ENCODE results near the gene FRMD1. TPM values are rescaled to one million over a fixed set of nuclear protein-coding genes. Genes with fewer than 3 reads are reported as not detected.

The FRMD1 gene
- total RNA-seq, 1 donor from 2014 or later, result not detected

GRCh38 chr6:168103050-168103830 lies 24.2 kb upstream of the FRMD1 start:
- Mint-ChIP-seq H3K4me3 (ENCODE audit: unreplicated experiment) (no peak overlapping the region), H3K9me3 (ENCODE audit: unreplicated experiment) (peaks cover 5% of the 10 kb centered on the region), H3K4me1 (ENCODE audit: low read depth, unreplicated experiment) (peaks cover 7% of the 10 kb centered on the region), H3K36me3 (ENCODE audit: low read depth, unreplicated experiment) (no peaks in the 10 kb centered on the region), H3K27me3 (ENCODE audit: low read depth, unreplicated experiment) (peaks cover 62% of the 10 kb centered on the region), H3K27ac (ENCODE audit: unreplicated experiment) (no peak overlapping the region)
- no peak overlapping the region for H2AFZ ChIP-seq (ENCODE audit: low read depth, low read length)
- no peaks in the 10 kb centered on the region for H3K79me2 ChIP-seq (ENCODE audit: insufficient read depth, low read length)
- no peak overlapping the region for H3K27ac ChIP-seq (ENCODE audit: low read depth, low read length)
- no peaks in the 10 kb centered on the region for H3K9me3 ChIP-seq (ENCODE audit: insufficient read depth, low read depth, low read length)
- TF ChIP-seq EZH2 (IDR thresholded peaks at IDR 0.05; ENCODE audit: insufficient read depth, low read length) (no peak), CTCF (IDR thresholded peaks at IDR 0.05; ENCODE audit: insufficient read depth, low read depth, low read length) (no peak)
- H4K20me1 ChIP-seq (ENCODE audit: insufficient read depth, low read length), result no peaks in the 10 kb centered on the region
- H3K9ac ChIP-seq (ENCODE audit: low read length), result no peak overlapping the region
- peaks cover 6% of the 10 kb centered on the region for H3K4me1 ChIP-seq (ENCODE audit: insufficient read depth, low read length)
- H3K36me3 ChIP-seq (ENCODE audit: insufficient read depth, low read length), result no peaks in the 10 kb centered on the region
- H3K4me3 ChIP-seq (ENCODE audit: insufficient read depth, low read depth, low read length), result no peak overlapping the region
- H3K27me3 ChIP-seq (ENCODE audit: insufficient read depth, low read length), result peaks cover 23% of the 10 kb centered on the region
- DNase-seq (ENCODE audit: low read depth), result no peak
- FAIRE-seq, result no peak
- no peak overlapping the region for H3K4me2 ChIP-seq (ENCODE audit: low read length)

- FAIRE-seq (no peak), DNase-seq (ENCODE audit: low read depth) (no peak)
- Mint-ChIP-seq H3K27ac (ENCODE audit: unreplicated experiment) (no peak overlapping the region), H3K4me3 (ENCODE audit: unreplicated experiment) (no peak overlapping the region), H3K36me3 (ENCODE audit: low read depth, unreplicated experiment) (no peaks in the 10 kb centered on the region), H3K27me3 (ENCODE audit: low read depth, unreplicated experiment) (peaks cover 66% of the 10 kb centered on the region), H3K4me1 (ENCODE audit: low read depth, unreplicated experiment) (peaks cover 7% of the 10 kb centered on the region), H3K9me3 (ENCODE audit: unreplicated experiment) (peaks cover 5% of the 10 kb centered on the region)
- Histone ChIP-seq H3K4me2 (ENCODE audit: low read length) (no peak overlapping the region), H3K9ac (ENCODE audit: low read length) (no peak overlapping the region), H3K79me2 (ENCODE audit: insufficient read depth, low read length) (no peaks in the 10 kb centered on the region), H3K4me1 (ENCODE audit: insufficient read depth, low read length) (peaks cover 6% of the 10 kb centered on the region), H3K4me3 (ENCODE audit: insufficient read depth, low read depth, low read length) (no peak overlapping the region), H2AFZ (ENCODE audit: low read depth, low read length) (no peak overlapping the region), H3K27me3 (ENCODE audit: insufficient read depth, low read length) (peaks cover 25% of the 10 kb centered on the region), H3K36me3 (ENCODE audit: insufficient read depth, low read length) (no peaks in the 10 kb centered on the region), H4K20me1 (ENCODE audit: insufficient read depth, low read length) (no peaks in the 10 kb centered on the region), H3K27ac (ENCODE audit: low read depth, low read length) (no peak overlapping the region), H3K9me3 (ENCODE audit: insufficient read depth, low read depth, low read length) (no peaks in the 10 kb centered on the region)
- TF ChIP-seq CTCF (IDR thresholded peaks at IDR 0.05; ENCODE audit: insufficient read depth, low read depth, low read length) (no peak), EZH2 (IDR thresholded peaks at IDR 0.05; ENCODE audit: insufficient read depth, low read length) (no peak)
These were observed 23.4 kb upstream of the FRMD1 start for GRCh38 chr6:168102315-168102985.

Data from astrocyte (in vitro differentiated cells and primary cell).